Heart right ventricle (tissue), 16 donors: ENCODE measurements around the gene RPS15. TPM values are rescaled to one million over a fixed set of nuclear protein-coding genes. Genes with fewer than 3 reads are reported as not detected.

Experiments used
- ATAC-seq, 8 donors: fragments of 200-7000 bp; cut with Tn5 transposase; one replicate each; pipeline ENCODE4 v1.9.1; 2020; ENCODE audit warnings: mild to moderate bottlenecking in 8 of 8, moderate library complexity in 8 of 8, moderate number of reproducible peaks in 1 of 8
- DNase-seq, 2 donors: peaks; one replicate each; pipeline ENCODE4 v3.0.0-alpha.2; 2020
- H3K27ac ChIP-seq, 10 donors: fragments of 200-600 bp; sonication (generic) in 2 of 10; one replicate each; pipeline versions ENCODE4 v1.5.0 to v1.8.0; 2020 to 2022; ENCODE audit warnings: mild to moderate bottlenecking in 3 of 10
- H3K27me3 ChIP-seq, 7 donors: fragments of 200-600 bp; one replicate each; pipeline ENCODE4 v1.8.0; 2021 to 2022; ENCODE audit warnings: mild to moderate bottlenecking in 2 of 7
- H3K36me3 ChIP-seq, 9 donors: fragments of 200-600 bp; sonication (generic) in 1 of 9; one replicate each; pipeline versions ENCODE4 v1.5.0 to v1.8.0; 2020 to 2022; ENCODE audit warnings: mild to moderate bottlenecking in 2 of 9
- H3K4me1 ChIP-seq, 9 donors: fragments of 200-600 bp; sonication (generic) in 1 of 9; one replicate each; pipeline versions ENCODE4 v1.5.0 to v1.8.0; 2020 to 2022; ENCODE audit warnings: mild to moderate bottlenecking in 4 of 9
- H3K4me3 ChIP-seq, 10 donors: fragments of 200-600 bp; sonication (generic) in 2 of 10; one replicate each; pipeline versions ENCODE4 v1.5.0 to v1.8.0; 2020 to 2022; ENCODE audit warnings: mild to moderate bottlenecking in 7 of 10, moderate library complexity in 2 of 10
- H3K9me3 ChIP-seq, 11 donors: fragments of 200-600 bp in 10 of 11; sonication (generic) in 2 of 11; one replicate each; pipeline versions ENCODE4 v1.5.0 to v1.8.0; 2013 to 2022; ENCODE audit warnings: mild to moderate bottlenecking in 2 of 11, control low read depth in 1 of 11, moderate library complexity in 1 of 11
- CTCF ChIP-seq, 9 donors: fragments of 200-600 bp; sonication (generic) in 2 of 9; IDR thresholded peaks; one replicate each; pipeline versions ENCODE4 v1.5.0 to v1.8.0; 2021 to 2022; ENCODE audit warnings: antibody characterized with exemption in 9 of 9, mild to moderate bottlenecking in 5 of 9, moderate library complexity in 1 of 9
- WGBS, 2 donors: extraction: QIAGEN DNeasy Blood & Tissue Kit; methylation state at CpG; one replicate each; pipeline ENCODE4 v1.1.7; 2013; ENCODE audit warnings: inconsistent platforms in 1 of 2; 5-methylcytosine and 5-hydroxymethylcytosine counted together
- intact Hi-C, 10 donors: fragments of 100-400 bp; cut with DNase I; formaldehyde crosslinking; loops; one replicate each; pipeline versions ENCODE4 v1.11.1 to v1.14.2; 2022
- polyA plus RNA-seq, 2 donors: library from polyadenylated mRNA; stranded (reverse); fragments of 200-250 nt; gene quantifications; one replicate each; pipeline ENCODE4 v1.2.3, GENCODE V29; 2013
- total RNA-seq, 10 donors: library from RNA; stranded (reverse); fragmentation: NEBNext Ultra II Directional in 3 of 10; extraction: Animal tissue kit (Norgen Biotek cat#: 25700) in 3 of 10; gene quantifications; one replicate each; pipeline versions ENCODE4 v1.2.1 to v1.2.4, GENCODE V29; 2021 to 2023
- donor health status: Arrhythmogenic right ventricular cardiomyopathy.
- donor health status: ischemic (EF 13 %, LVEDD 7.1; RV severe dilation, severe dysfunction).
- donor health status: healthy with polysubstance abuse.
- donor health status: DM: no; HTN: yes; CAD: no.
- donor health status: DM: no; HTN: no; CAD: no.
- donor health status: ischemic (EF 25% LVEDD 6.9; RV normal size, moderate dysfunction).
- donor health status: ischemic (EF 25% LVEDD 5.7; RV mildly dilated, moderate dysfunction).
- donor health status: healthy.
- donor health status: DM: yes; HTN: yes; CAD: no.
- donor health status: Ischemic cardiomyopathy.
- donor health status: ischemic (EF 35%, LVEDD 5.7; RV mildly dilated, moderate dysfunction).
- donor health status: nonischemic (EF 11% LVEDD 7.7; RV severe dilation, severe dysfunction).
- donor health status: DM: yes; HTN: yes; CAD: no.
- donor health status: PGD.
- donor health status: ischemic (EF 29% LVEDD 5.4; RV normal size, mild dysfunction).
- donor health status: nonischemic (EF 23%, LVEDD 6.1; RV moderate dilation, normal function).

The RPS15 gene
- total and polyA plus RNA-seq, 12 donors, result 480 to 3,724 (median 607) TPM

- peak overlapping the region in 6 of 10 donors; percentile 49 to 72 (median 59) for H3K4me3 ChIP-seq
Observed at GRCh38 chr19:1471515-1472160, 33.4 kb downstream of the RPS15 start.

GRCh38 chr19:1472231-1473084, 34.3 kb downstream of the RPS15 start:
- WGBS, 2 donors, result 49 to 59% methylated on average over 44 of the region's 44 CpGs
- H3K4me1 ChIP-seq, result peaks cover 35 to 66% (median 45%) of the 10 kb centered on the region in 9 donors
- TF ChIP-seq CTCF (IDR thresholded peaks at IDR 0.05), result no peak
- intact Hi-C loops, result no loop called here
- DNase-seq, result no peak
- no peak overlapping the region for H3K4me3 ChIP-seq
- H3K36me3 ChIP-seq, result peaks cover 0 to 31% (median 0%) of the 10 kb centered on the region in 9 donors
- ATAC-seq, result no peak
- H3K27me3 ChIP-seq, result peaks cover 23 to 63% (median 47%) of the 10 kb centered on the region in 7 donors
- no peaks in the 10 kb centered on the region for H3K9me3 ChIP-seq
- no peak overlapping the region for H3K27ac ChIP-seq

More at GRCh38 chr19:1471515-1472160, 33.4 kb downstream of the RPS15 start:
- H3K9me3 ChIP-seq, result no peaks in the 10 kb centered on the region
- peaks cover 30 to 71% (median 55%) of the 10 kb centered on the region in 7 donors for H3K27me3 ChIP-seq
- ATAC-seq (peak in 1 of 8 donors; percentile 4), DNase-seq (peak in 1 of 2 donors; percentile 17)
- TF ChIP-seq CTCF (IDR thresholded peaks at IDR 0.05), result no peak
- peaks cover 41 to 68% (median 50%) of the 10 kb centered on the region in 9 donors for H3K4me1 ChIP-seq
- 30 to 31% methylated on average over 24 of the region's 24 CpGs for WGBS, 2 donors
- H3K27ac ChIP-seq, result no peak overlapping the region
- intact Hi-C loops, result no loop called here
- H3K36me3 ChIP-seq, result peaks cover 0 to 24% (median 0%) of the 10 kb centered on the region in 9 donors

GRCh38 chr19:1473085-1473851, 35.1 kb downstream of the RPS15 start:
- Histone ChIP-seq H3K4me3 (no peak overlapping the region), H3K4me1 (peaks cover 29 to 66% (median 45%) of the 10 kb centered on the region in 9 donors), H3K9me3 (no peaks in the 10 kb centered on the region), H3K36me3 (peaks cover 0 to 33% (median 0%) of the 10 kb centered on the region in 9 donors), H3K27ac (no peak overlapping the region), H3K27me3 (peaks cover 15 to 54% (median 39%) of the 10 kb centered on the region in 7 donors)
- TF ChIP-seq CTCF (IDR thresholded peaks at IDR 0.05), result no peak
- intact Hi-C loops, result no loop called here
- DNase-seq, result no peak
- WGBS, 2 donors, result 71 to 74% methylated on average over 20 of the region's 20 CpGs
- ATAC-seq, result peak in 1 of 8 donors; percentile 6
